NCI-H2196 (cell line): ENCODE data around the gene DOK3.

Experiments
- DNase-seq: peaks from one replicate; lab custom pipeline; 2025; ENCODE audit not compliant: unreplicated experiment; lab: John Stamatoyannopoulos, UW

The DOK3 gene

DNA sequence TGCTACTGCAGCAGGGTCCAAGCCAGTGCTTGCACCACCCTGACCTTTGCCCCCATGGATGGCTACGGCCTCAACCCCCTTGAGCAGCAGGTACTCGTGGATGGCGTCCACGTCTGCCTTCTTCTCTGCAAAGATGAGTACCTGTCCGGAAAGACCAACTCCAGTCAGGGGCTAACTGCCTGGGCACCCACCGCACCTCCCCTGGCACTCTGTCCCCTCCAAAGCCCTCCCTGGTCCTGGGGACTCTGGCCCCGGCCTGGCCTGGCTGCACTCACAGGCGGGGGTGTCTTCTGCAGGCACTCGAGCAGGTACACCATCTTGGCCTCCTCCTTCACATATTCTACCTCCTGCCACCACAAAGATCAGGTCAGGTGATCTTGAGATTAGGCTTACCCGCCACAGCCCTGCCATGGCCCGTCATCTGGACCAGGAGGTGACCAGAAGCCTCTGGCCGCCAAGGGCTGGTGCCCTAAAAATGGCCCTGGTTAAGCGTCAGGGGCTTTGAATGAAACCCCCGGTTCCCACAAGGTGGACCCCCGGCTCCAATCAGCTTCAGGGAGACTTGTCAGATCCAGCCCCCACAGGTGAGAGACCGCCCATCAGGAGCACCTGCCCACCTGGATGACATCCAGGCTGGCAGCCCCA is 3.2 kb upstream of the DOK3 start:
- no peak for DNase-seq

DNA sequence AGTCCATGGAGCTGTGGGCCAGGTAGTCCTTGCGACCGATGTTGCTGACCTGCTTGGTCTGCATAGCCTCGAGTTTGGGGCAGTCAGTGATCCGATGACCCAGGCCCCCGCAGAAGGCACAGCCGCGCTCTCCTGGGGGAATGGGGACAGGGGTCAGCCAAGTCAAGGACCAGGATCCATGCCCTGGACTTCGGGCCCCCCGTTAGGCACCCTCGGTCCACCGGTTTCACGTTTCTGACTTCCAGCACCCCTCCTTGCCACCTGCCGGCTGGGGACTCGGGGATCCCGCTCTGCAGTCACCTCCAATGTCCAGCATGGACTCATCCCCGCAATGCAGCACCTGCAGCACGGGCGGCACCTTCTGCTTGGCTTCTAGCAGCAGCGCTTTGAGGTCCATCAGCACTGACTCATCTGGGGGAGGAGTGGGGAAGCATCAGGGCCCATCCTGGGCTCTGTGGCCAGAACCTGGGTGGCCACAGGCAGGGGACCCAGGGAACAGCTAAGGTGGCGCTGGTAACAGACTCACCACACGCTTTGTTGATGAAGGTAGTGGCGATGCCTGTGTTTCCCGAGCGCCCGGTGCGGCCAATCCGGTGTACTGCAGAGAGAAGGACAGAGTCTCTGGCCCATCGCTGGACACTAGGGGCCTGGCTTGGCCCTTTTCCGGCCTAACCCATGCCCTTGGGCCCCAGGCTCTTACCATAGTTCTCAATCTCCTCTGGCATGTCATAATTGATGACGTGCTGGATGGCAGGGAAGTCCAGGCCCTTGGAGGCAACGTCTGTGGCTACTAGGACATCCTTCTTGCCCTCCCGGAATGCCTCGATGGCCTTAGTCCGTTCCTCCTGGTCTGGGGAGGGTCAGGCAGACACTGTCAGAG is 2.4 kb upstream of the DOK3 start:
- no peak for DNase-seq

DNA sequence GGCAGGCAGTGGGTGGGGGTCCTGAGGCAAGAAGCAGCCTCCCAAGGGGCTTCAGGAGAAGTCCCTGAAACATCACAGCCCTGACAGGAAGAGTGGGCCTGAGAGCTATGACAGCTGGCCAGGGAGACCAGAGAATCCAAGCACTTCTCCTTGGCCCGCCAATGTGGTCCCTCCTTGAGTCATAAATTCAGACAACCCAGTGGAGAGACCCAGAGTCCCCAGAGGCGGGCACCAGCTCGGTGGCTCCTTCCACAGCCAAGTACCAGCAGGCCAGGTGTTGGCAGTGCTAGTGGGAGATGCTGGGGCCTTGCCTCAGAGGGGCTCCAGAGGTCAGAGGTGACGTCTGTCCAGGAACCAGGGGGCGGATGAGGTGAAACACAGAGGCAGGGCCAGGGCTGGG is 1.6 kb upstream of the DOK3 start:
- DNase-seq, result no peak

DNA sequence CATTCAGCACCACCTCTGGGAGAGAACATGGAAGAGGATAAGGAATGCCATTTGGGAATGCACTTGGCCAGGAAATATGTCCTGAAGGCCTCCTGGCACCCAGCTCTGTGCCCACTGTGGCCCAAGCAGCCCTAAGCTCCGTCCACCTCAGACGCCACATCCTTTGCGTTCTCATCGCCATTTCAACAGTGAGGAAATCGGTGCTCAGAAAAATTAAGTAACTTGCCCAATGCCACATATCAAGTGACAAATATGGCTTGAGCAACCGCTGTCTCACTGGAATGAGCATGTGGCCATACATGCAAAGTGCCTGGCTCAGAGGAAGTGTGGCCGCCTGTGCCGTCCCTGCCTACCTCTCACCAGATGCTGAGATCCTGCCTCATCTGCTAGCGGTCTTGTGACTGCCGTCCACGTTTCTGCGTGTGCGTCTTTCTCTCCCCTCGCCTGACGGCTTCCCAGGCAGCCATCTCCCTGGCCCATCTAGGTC is 984 bp upstream of the DOK3 start:
- DNase-seq, result no peak

DNA sequence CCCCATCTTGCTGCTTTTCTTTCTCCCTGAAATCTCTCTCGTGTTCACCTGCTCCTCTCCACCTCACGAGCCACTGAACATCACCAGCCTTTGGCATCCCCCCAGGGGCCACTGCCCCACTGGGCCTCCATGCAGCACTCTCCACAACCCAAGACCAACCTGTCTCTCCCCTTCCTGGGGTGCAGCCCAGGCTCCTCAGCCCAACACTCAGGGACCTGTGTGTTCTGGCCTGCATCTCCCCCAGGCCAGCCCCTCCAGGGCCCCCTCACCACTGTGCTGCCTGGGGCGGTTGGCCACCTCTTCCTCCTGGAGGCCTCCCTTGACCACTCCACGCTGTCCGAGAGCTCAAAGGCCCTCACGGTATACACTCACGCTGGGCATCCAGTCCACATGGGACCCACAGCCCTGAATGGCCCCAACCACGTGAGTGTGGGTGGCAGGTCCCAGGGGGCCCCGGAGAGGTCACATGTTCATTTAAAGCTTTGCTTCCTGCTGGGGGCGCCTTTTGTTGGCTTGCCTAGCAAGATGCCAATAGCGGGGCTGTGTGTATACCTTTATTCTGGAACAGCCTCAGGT is 453 bp upstream of the DOK3 start:
- no peak for DNase-seq

DNA sequence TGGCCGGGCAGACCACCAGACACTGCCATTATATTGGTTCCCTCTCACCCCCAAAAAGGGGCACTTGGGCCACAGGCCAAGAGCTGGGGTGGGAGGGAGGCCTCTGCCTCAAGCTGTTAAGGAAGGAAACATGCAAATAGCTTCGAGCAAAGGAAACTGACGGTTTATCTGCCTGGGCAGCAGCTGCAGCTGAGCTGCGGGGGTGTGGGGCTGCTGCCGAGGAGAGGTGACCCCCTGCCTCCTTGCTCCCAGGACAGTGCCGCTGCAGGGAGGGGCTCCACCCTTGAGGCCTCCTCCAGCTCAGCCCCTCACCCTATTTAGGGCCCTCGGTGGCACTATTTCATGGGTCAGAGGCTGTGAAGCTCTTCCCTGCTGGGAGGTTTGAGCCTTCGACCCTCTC is 789 bp downstream of the DOK3 start:
- no peak for DNase-seq

DNA sequence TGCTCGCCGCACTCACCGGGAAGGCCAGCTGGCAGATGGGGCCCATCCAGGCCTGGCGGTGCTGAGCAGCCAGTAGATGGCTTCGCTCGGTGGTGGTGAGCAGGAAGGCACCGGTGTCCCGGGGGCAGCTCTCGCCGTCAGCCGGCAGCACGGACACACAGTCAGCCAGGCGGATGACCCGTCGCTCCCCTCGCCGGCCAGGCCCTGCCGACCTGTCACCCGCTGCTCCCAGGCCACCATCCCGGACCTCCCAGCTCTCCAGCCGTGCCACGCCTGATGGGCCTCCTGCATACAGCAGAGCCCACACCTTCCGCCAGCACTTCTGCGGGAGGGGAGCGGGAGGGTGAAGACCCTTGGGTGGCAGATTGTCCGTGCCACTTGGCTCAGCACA is 1.4 kb downstream of the DOK3 start:
- DNase-seq, result no peak

DNA sequence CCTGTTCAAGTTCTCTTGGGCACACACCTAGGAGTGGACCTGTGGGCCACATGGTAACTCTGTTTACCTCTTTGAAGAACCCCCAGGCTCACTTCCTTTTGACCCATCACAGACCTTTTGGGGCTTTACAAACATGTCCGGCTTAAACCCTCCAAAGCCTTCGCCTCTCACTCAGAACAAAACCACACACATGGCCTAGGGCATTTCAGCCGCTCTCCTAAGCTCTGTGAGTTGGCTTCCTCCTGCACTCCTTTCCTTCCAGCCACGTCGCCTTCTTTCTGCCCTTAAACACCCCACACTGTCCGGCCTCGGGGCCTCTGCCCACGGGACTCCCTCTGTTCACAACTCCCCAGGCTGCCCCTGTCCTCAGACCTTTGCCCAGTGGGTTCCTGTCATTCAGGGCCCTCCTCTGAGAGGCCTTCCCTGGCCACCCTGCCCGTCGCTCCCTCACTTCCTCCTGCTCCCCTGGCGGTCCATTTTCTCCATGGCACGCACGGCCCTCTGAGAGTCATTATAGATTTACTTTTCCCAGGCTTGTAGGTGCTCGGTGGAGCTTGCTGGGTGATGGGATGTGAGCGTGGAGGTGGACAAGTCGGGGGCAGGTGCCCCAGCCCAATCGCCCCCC is 1.9 kb downstream of the DOK3 start:
- no peak for DNase-seq

DNA sequence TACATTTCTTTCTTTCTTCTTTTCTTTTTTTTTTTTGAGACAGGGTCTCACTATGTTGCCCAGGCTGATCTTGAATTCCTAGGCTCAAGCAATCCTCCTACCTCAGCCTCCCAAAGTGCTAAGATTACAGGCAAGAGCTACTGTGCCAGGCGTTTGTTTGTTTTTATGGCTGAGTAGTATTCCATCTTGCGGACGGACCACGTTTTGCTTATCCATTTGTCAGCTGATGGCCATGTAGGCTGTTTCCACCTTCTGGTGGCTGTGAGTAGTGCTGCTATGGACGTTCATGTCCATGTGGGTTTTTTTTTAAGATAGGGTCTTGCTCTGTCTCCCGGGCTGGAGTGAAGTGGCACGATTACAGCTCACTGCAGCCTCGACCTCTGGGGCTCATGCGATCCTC is 2.5 kb downstream of the DOK3 start:
- no peak for DNase-seq

DNA sequence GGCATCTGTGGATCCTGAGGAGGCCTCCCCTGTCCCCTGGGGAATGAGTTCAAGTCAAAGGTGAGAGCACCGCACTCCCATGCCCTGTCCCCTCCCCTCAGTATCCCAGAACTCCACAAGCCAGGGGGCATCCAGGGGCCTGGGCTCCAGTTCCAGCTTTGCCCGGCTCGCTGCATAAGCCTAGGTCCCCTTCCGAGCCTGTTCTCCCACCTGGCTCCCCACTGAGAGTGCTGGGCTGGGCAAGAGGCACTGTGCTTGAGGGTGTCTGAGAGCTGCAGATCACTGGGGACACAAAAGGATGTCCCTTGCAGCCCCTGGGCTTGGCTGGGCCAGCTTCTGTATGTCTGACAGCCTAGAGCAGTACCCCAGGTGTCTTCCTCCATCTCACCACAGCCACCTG is 4.6 kb downstream of the DOK3 start:
- no peak for DNase-seq

DNA sequence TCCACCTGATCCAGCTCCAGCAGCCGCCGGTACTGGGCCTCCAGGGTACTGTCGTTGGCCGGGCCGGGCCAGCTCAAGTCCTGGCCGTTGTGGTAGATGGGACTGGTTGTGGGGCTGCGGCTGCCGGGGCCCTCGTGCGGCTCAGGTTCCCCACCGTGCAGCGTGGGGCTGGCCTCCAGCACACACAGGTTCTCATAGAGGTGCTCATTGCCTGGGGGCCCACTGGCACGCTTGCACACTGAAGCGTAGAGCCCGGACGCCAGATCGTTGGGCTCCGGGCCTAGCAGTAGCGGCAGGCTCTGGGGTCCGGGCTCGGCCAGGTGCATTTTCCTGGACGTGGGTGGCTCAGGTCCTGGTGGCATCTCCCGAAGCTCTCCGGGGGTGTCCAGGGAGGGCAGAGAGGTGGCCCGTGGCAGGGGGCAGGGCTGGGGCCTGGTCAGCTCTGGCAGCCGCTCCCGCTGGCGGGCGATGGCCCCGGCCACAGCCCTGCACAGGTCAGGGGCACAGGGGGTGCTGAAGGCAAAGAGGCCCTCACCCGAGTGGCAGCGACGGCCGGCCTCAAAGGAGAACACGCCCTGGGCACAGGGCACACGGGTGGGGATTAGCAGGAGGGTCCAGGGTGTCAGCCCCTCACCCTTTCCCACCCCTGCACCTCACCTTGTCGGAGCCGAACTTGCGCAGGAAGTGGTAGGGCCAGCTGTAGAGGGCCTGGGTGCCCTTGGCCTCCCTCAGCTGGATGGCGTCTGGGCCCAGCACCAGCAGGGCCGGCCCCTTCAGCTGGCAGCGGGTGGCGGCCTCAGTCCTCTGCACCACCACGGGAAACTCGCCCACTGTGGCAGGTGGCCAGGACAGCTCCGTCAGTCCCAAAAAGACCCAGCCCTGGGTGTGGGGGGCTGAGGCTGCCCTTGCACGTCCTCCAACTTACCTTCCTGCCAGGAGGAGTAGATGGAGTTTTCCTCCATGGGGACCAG is 5.3 kb downstream of the DOK3 start:
- no peak for DNase-seq

DNA sequence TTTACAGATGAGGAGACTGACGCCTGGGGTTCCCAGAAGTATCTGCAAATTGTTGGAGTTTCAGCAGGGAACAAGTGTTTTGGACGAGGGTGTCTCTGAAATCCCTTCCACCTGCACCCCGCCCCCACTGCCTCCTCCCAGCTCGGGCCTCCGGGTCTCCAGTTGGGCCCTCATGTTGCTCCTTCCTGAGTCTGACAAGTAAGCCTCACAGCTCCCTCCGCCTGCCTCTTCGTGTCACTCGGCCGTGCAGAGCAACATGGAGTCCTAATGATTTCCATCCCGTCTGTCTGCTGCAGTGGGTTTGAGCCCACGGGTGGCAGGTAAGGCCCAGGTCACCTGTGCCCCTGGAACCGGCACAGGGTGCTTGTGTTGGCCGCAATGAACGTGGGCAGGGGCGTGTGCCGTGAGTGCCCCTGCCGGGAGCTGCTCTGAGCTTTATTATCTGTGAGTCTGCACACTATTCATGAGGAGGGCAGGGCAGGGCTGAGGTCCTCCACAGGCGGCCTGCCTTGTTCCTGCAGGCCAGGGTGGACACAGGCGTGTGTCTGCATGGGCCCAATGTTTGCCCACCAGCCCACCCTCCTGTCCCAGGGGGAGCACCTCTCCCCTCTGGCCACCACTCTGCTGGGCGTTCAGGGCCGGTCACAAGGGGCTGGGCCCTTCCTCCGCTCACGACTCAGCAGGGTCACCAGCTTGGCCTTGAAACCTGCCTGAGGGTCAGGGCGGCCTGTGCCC is 6.1 kb downstream of the DOK3 start:
- no peak for DNase-seq

DNA sequence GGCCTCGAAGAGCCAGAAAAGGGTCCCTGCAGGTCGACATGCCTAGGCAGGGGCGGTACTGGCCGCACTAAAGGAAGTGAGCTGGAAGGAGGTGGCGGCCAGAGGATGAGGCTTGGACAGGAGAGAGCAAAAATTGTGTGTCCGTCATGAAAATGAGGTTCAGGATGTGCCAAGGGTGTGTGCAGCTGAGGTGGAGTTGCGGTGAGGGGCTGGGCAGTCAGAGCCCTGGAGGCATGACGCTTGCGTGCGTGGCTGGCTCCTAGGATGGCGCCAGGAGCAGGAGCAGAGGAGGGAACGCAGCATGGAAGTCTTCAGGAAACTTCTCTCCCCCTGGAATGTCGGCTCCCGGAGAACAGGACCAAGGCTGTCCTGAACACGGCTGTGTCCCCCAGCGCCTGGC is 6.7 kb downstream of the DOK3 start:
- DNase-seq, result no peak

DNA sequence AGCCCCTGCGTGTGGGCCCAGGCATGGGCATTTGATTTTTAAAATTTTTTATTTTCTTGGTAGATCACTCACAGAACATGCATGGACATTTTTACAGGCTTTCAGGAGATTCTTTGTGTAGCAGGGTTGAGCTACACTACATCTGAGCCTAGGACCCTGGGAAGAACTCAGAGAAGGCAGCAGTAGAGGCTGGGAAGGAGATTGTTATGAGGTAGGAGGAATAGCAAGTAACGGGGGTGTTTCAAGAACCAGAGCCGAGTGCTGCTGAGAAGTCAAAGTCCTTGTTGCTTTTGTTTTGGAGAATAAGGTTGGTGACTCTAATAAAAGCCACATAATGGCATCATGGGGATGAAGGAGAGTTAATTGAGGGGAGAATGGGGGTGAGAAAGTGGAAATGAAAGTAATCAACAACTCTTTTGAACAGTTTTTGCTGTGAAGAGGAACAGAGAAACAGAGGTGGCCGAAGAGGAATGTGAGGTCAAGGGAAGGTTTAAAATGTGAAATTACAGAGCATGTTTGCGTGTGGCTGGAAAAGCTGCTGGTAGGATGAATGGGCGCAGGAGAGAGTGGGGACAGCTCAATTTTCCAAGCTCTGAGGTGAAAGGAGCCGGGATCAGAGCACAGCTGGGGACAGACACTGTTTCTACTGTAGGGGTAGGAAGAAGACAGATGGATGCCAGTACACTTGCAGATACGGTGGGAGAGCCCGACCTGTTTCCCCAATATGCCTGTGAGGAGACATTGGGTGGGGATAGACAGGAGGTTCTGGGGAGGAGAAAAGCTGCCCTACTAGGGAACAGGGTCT is 7.5 kb downstream of the DOK3 start:
- no peak for DNase-seq

DNA sequence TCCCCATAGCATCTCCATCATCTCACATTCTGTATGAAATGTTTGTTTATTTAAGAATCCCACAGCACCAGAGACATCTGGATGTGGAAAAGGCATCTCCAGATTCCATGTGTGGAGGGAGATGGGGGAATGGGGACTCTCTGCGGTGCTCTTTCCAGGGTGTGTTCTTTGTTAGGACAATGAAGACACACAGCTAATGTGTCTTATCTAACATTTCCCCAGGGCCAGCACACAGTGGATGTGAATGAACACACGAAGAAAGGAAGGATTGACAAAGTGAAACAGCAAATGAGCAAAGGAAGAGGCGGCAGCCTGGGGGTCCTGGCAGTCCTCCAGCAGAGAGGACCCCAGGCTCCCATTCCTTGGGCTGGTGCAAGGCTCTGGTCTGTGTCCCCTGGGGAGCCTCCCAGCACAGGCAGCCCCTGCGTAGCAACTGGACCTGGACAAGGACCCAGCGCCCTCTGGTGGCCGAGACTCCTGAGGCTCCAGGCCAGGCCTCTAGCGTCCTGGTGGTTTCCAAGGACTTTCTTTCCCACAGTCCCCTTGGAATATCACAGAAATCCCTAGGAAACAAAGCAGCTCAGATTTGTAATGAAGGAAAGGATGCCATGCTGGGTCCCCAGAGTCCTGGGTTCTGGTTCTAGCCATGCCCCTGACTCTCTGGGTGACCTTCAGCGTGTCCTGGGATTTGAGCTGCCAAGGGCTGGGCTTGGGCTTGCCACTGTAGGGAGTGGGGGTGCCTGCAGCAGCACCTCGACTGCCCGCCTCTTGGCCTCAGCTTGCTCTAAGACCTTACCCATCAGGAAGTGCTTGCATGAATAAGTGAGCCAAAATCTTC is 8.7 kb downstream of the DOK3 start:
- peak; percentile 88 for DNase-seq

DNA sequence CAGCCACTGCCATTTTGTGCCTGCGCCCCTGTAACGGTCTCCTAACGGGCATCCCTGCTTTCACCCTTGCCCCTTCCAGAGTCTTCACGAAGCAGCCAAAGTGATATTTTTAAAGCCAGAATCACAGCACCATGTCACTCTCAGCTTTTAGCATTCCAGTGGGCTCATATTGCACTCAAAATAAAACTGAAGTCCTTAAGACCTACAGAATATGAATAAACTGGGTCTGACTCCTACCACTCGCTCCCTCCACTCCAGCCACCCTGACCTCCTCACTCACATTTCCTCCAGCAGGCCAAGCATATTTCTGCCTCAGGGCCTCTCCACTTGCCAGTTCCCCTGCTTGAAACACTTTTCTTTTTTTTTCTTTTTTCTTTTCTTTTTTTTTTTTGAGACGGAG is 9.8 kb downstream of the DOK3 start:
- no peak for DNase-seq

DNA sequence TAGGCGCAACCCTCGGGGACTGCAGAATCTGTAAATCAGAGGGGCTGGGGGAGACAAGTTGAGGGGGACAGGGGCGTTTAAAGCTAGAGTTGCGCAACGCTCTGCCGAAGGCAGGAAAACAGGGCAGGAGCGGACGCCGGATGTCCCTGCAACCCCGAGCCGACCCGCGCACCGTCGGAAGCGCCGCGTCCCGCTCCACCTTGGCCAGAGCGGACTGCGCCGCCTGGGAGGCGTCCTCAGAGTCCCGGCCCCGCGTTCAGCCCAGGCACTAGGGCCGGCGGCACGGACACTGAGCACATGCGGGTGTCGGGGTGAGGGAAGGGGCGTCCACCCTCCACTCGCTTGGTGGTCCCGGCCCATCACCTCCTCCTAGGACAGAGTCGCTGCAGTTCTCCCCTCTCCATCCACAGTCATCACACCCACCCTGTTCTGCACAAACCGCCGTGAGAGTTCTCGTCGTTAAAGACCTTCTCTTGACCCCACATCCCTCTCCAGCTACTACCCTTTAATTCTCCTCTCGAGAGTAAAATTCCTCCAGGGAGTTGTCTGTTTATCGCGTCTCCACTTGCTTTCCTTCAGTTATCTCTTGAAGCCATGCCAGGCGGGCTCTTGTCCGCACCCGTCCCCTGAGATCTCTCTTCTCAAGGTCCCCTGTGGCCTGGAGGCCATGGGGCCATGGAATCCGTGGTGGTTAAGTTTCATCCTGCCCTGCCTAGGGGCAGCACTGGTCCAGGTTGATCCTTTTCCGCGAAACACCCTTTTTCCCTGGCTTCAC is 11.4 kb downstream of the DOK3 start:
- DNase-seq, result peak; percentile 12
